ENCODE results near the gene SHISA3. TPM values are rescaled to one million over a fixed set of nuclear protein-coding genes. Genes with fewer than 3 reads are reported as not detected.

Gene SHISA3
- total RNA-seq, 5 donors from 2014 or later (not counting 1 experiment from before 2014, with no cell fraction given): 0.35 TPM; not detected in 4

- H3K36me3 Mint-ChIP-seq: peaks cover 64% of the 10 kb centered on the region
- no peaks in the 10 kb centered on the region for H3K4me1 Mint-ChIP-seq
- peaks cover 14 to 57% of the 10 kb centered on the region in 2 donors for H3K36me3 ChIP-seq (ENCODE audit: control insufficient read depth in 2 of 2, extremely low read depth in 1 of 2, insufficient read depth in 1 of 2, low read length in 1 of 2)
- no peaks in the 10 kb centered on the region for H3K27me3 Mint-ChIP-seq
- no peak overlapping the region for H3K4me3 Mint-ChIP-seq
- 83% methylated on average over 2 of the region's 5 CpGs for WGBS (ENCODE audit: insufficient coverage)
- no peaks in the 10 kb centered on the region for H3K27me3 ChIP-seq (replicated peaks in 1 of 2; ENCODE audit: control insufficient read depth in 2 of 2, extremely low read depth in 1 of 2, insufficient read depth in 2 of 2, low read length in 1 of 2)
- H3K4me3 ChIP-seq (ENCODE audit: control insufficient read depth in 1 of 2, extremely low read depth in 1 of 2, low read length in 1 of 2): no peak overlapping the region
- DNase-seq (no peak), ATAC-seq (replicated peaks in 1 of 4) (no peak)
- H3K27ac Mint-ChIP-seq: no peak overlapping the region
- ChIA-PET CTCF (no interaction called here), POLR2A (no interaction called here)
- no peaks in the 10 kb centered on the region for H3K4me1 ChIP-seq (ENCODE audit: control insufficient read depth in 1 of 2, extremely low read depth in 1 of 2, insufficient read depth in 2 of 2, low read length in 2 of 2)
- no peak overlapping the region for H3K27ac ChIP-seq (ENCODE audit: low read length)
- H3K9me3 ChIP-seq: no peaks in the 10 kb centered on the region
- no peaks in the 10 kb centered on the region for H3K9me3 Mint-ChIP-seq
Measured at GRCh38 chr4:42420140-42420539, 22.9 kb downstream of the SHISA3 start.

- CTCF ChIA-PET: no interaction called here
- H3K36me3 Mint-ChIP-seq: peaks cover 58% of the 10 kb centered on the region
Measured at GRCh38 chr4:42425146-42426065, 28.1 kb downstream of the SHISA3 start.

GRCh38 chr4:42428036-42428435 is 30.7 kb downstream of the SHISA3 start:
- CTCF ChIA-PET: no interaction called here
- no peaks in the 10 kb centered on the region for H3K27me3 Mint-ChIP-seq
- no peak overlapping the region for H3K4me3 ChIP-seq (ENCODE audit: control insufficient read depth in 1 of 2, extremely low read depth in 1 of 2, low read length in 1 of 2)
- H3K27ac Mint-ChIP-seq: no peak overlapping the region
- peaks cover 0 to 5% (median 0%) of the 10 kb centered on the region in 3 donors for H3K4me1 Mint-ChIP-seq
- H3K27me3 ChIP-seq (replicated peaks in 1 of 2; ENCODE audit: control insufficient read depth in 2 of 2, extremely low read depth in 1 of 2, insufficient read depth in 2 of 2, low read length in 1 of 2): no peaks in the 10 kb centered on the region
- H3K4me3 Mint-ChIP-seq: no peak overlapping the region
- POLR2A ChIA-PET: no interaction called here
- no peak overlapping the region for H3K27ac ChIP-seq (ENCODE audit: low read length)
- no peaks in the 10 kb centered on the region for H3K9me3 Mint-ChIP-seq
- peaks cover 3 to 34% of the 10 kb centered on the region in 2 donors for H3K36me3 ChIP-seq (ENCODE audit: control insufficient read depth in 2 of 2, extremely low read depth in 1 of 2, insufficient read depth in 1 of 2, low read length in 1 of 2)
- H3K4me1 ChIP-seq (ENCODE audit: control insufficient read depth in 1 of 2, extremely low read depth in 1 of 2, insufficient read depth in 2 of 2, low read length in 2 of 2): no peaks in the 10 kb centered on the region
- no peaks in the 10 kb centered on the region for H3K9me3 ChIP-seq
- no peak for ATAC-seq (replicated peaks in 1 of 4)
- WGBS (ENCODE audit: insufficient coverage): 100% methylated on average over 1 of the region's 2 CpGs
- peaks cover 54% of the 10 kb centered on the region for H3K36me3 Mint-ChIP-seq
- DNase-seq: no peak

More at GRCh38 chr4:42425146-42426065, 28.1 kb downstream of the SHISA3 start:
- Mint-ChIP-seq H3K4me1 (peaks cover 0 to 5% (median 0%) of the 10 kb centered on the region in 3 donors), H3K27ac (no peak overlapping the region), H3K27me3 (no peaks in the 10 kb centered on the region), H3K4me3 (no peak overlapping the region), H3K9me3 (no peaks in the 10 kb centered on the region)
- 97% methylated on average over 14 of the region's 19 CpGs for WGBS (ENCODE audit: insufficient coverage)
- POLR2A ChIA-PET: no interaction called here
- DNase-seq (no peak), ATAC-seq (replicated peaks in 1 of 4) (no peak)
- Histone ChIP-seq H3K9me3 (no peaks in the 10 kb centered on the region), H3K4me3 (ENCODE audit: control insufficient read depth in 1 of 2, extremely low read depth in 1 of 2, low read length in 1 of 2) (no peak overlapping the region), H3K27ac (ENCODE audit: low read length) (no peak overlapping the region), H3K27me3 (replicated peaks in 1 of 2; ENCODE audit: control insufficient read depth in 2 of 2, extremely low read depth in 1 of 2, insufficient read depth in 2 of 2, low read length in 1 of 2) (no peaks in the 10 kb centered on the region), H3K4me1 (ENCODE audit: control insufficient read depth in 1 of 2, extremely low read depth in 1 of 2, insufficient read depth in 2 of 2, low read length in 2 of 2) (no peaks in the 10 kb centered on the region), H3K36me3 (ENCODE audit: control insufficient read depth in 2 of 2, extremely low read depth in 1 of 2, insufficient read depth in 1 of 2, low read length in 1 of 2) (peaks cover 13 to 46% of the 10 kb centered on the region in 2 donors)

GRCh38 chr4:42436928-42437565 is 39.8 kb downstream of the SHISA3 start:
- CTCF ChIA-PET: interaction anchor here in 1 of 2 donors (0.7 kb wide), 1 partner anchor 171 kb away, joined by 3 read pairs; no protein-coding TSS in a partner anchor
- H3K4me3 Mint-ChIP-seq: no peak overlapping the region
- DNase-seq: no peak
- Histone ChIP-seq H3K27me3 (replicated peaks in 1 of 2; ENCODE audit: control insufficient read depth in 2 of 2, extremely low read depth in 1 of 2, insufficient read depth in 2 of 2, low read length in 1 of 2) (no peaks in the 10 kb centered on the region), H3K9me3 (no peaks in the 10 kb centered on the region), H3K4me3 (ENCODE audit: control insufficient read depth in 1 of 2, extremely low read depth in 1 of 2, low read length in 1 of 2) (no peak overlapping the region), H3K27ac (ENCODE audit: low read length) (no peak overlapping the region), H3K36me3 (ENCODE audit: control insufficient read depth in 2 of 2, extremely low read depth in 1 of 2, insufficient read depth in 1 of 2, low read length in 1 of 2) (peaks cover 5 to 61% of the 10 kb centered on the region in 2 donors), H3K4me1 (ENCODE audit: control insufficient read depth in 1 of 2, extremely low read depth in 1 of 2, insufficient read depth in 2 of 2, low read length in 2 of 2) (no peaks in the 10 kb centered on the region)
- no peak for ATAC-seq (replicated peaks in 1 of 4)
- H3K9me3 Mint-ChIP-seq: no peaks in the 10 kb centered on the region
- no peak overlapping the region for H3K27ac Mint-ChIP-seq
- no peaks in the 10 kb centered on the region for H3K4me1 Mint-ChIP-seq
- peaks cover 67% of the 10 kb centered on the region for H3K36me3 Mint-ChIP-seq
- H3K27me3 Mint-ChIP-seq: no peaks in the 10 kb centered on the region
- 100% methylated on average over 1 of the region's 7 CpGs for WGBS (ENCODE audit: insufficient coverage)
- POLR2A ChIA-PET: no interaction called here

- DNase-seq: no peak
- no peaks in the 10 kb centered on the region for H3K4me1 ChIP-seq (ENCODE audit: control insufficient read depth in 1 of 2, extremely low read depth in 1 of 2, insufficient read depth in 2 of 2, low read length in 2 of 2)
- peaks cover 5 to 63% of the 10 kb centered on the region in 2 donors for H3K36me3 ChIP-seq (ENCODE audit: control insufficient read depth in 2 of 2, extremely low read depth in 1 of 2, insufficient read depth in 1 of 2, low read length in 1 of 2)
- CTCF ChIA-PET: no interaction called here
- 100% methylated on average over 4 of the region's 4 CpGs for WGBS (ENCODE audit: insufficient coverage)
- H3K36me3 Mint-ChIP-seq: peaks cover 77% of the 10 kb centered on the region
- no peaks in the 10 kb centered on the region for H3K27me3 ChIP-seq (replicated peaks in 1 of 2; ENCODE audit: control insufficient read depth in 2 of 2, extremely low read depth in 1 of 2, insufficient read depth in 2 of 2, low read length in 1 of 2)
- POLR2A ChIA-PET: no interaction called here
- no peak overlapping the region for H3K4me3 Mint-ChIP-seq
- ATAC-seq (replicated peaks in 1 of 4): no peak
- H3K4me1 Mint-ChIP-seq: no peaks in the 10 kb centered on the region
- H3K9me3 ChIP-seq: no peaks in the 10 kb centered on the region
- H3K27ac ChIP-seq (ENCODE audit: low read length): no peak overlapping the region
- no peak overlapping the region for H3K27ac Mint-ChIP-seq
- H3K27me3 Mint-ChIP-seq: no peaks in the 10 kb centered on the region
- no peaks in the 10 kb centered on the region for H3K9me3 Mint-ChIP-seq
- no peak overlapping the region for H3K4me3 ChIP-seq (ENCODE audit: control insufficient read depth in 1 of 2, extremely low read depth in 1 of 2, low read length in 1 of 2)
Measured at GRCh38 chr4:42440083-42440482, 42.8 kb downstream of the SHISA3 start.

- no peaks in the 10 kb centered on the region for H3K4me1 Mint-ChIP-seq
- H3K27me3 Mint-ChIP-seq: no peaks in the 10 kb centered on the region
- H3K27ac Mint-ChIP-seq: no peak overlapping the region
Measured at GRCh38 chr4:42442601-42443000, 45.3 kb downstream of the SHISA3 start.

More at GRCh38 chr4:42442601-42443000, 45.3 kb downstream of the SHISA3 start:
- Histone ChIP-seq H3K36me3 (ENCODE audit: control insufficient read depth in 2 of 2, extremely low read depth in 1 of 2, insufficient read depth in 1 of 2, low read length in 1 of 2) (peaks cover 0 to 57% of the 10 kb centered on the region in 2 donors), H3K27ac (ENCODE audit: low read length) (no peak overlapping the region), H3K9me3 (no peaks in the 10 kb centered on the region), H3K27me3 (replicated peaks in 1 of 2; ENCODE audit: control insufficient read depth in 2 of 2, extremely low read depth in 1 of 2, insufficient read depth in 2 of 2, low read length in 1 of 2) (no peaks in the 10 kb centered on the region), H3K4me1 (ENCODE audit: control insufficient read depth in 1 of 2, extremely low read depth in 1 of 2, insufficient read depth in 2 of 2, low read length in 2 of 2) (no peaks in the 10 kb centered on the region), H3K4me3 (ENCODE audit: control insufficient read depth in 1 of 2, extremely low read depth in 1 of 2, low read length in 1 of 2) (no peak overlapping the region)
- Mint-ChIP-seq H3K36me3 (peaks cover 73% of the 10 kb centered on the region), H3K4me3 (no peak overlapping the region), H3K9me3 (no peaks in the 10 kb centered on the region)
- ChIA-PET POLR2A (no interaction called here), CTCF (no interaction called here)
- WGBS (ENCODE audit: insufficient coverage): 100% methylated on average over 2 of the region's 2 CpGs
- ATAC-seq (replicated peaks in 1 of 4): no peak
- no peak for DNase-seq

All from T-cell (primary cell).